Thyroid gland (tissue), 4 donors: ENCODE data around the gene ZNF133. TPM values are rescaled to one million over a fixed set of nuclear protein-coding genes. Genes with fewer than 3 reads are reported as not detected.
A peak's percentile ranks its signal among the peaks of the same experiment; 100 is the strongest.

Experiments used
- DNase-seq, 2 donors: peaks; one replicate each; pipeline ENCODE4 v3.0.0-alpha.2; 2019
- H3K27ac ChIP-seq, 3 donors: fragments of 200-600 bp; sonication (generic); 1 replicate in 2 of 3; 2 replicates in 1 of 3; pipeline ENCODE4 v1.5.1; 2016 to 2019; ENCODE audit warnings: mild to moderate bottlenecking in 1 of 3, moderate library complexity in 1 of 3
- H3K27me3 ChIP-seq: fragments of 200-600 bp; sonication (generic); one replicate; pipeline ENCODE4 v1.5.1; 2019
- H3K36me3 ChIP-seq, 2 donors: fragments of 200-600 bp; sonication (generic); one replicate each; pipeline ENCODE4 v1.5.1; 2016 to 2019
- H3K4me1 ChIP-seq, 2 donors: fragments of 200-600 bp; sonication (generic); one replicate each; pipeline ENCODE4 v1.5.1; 2017 to 2019
- H3K4me3 ChIP-seq, 3 donors: fragments of 200-600 bp; sonication (generic); replicated peaks in 1 of 3; 1 replicate in 2 of 3; 2 replicates in 1 of 3; pipeline ENCODE4 v1.5.1; 2016; ENCODE audit warnings: mild to moderate bottlenecking in 1 of 3
- H3K9me3 ChIP-seq: fragments of 200-600 bp; sonication (generic); one replicate; pipeline ENCODE4 v1.5.1; 2017
- CTCF ChIP-seq, 6 experiments: fragments of 200-600 bp in 3 of 6; fragments of 450-650 bp in 3 of 6; sonication (generic) in 3 of 6; IDR thresholded peaks; one replicate each; pipeline ENCODE4 v1.5.1; 2016 to 2019; ENCODE audit warnings: antibody characterized with exemption in 6 of 6, mild to moderate bottlenecking in 2 of 6, inconsistent platforms in 1 of 6, moderate library complexity in 1 of 6
- POLR2A ChIP-seq, 2 donors: fragments of 450-650 bp; IDR thresholded peaks; one replicate each; pipeline ENCODE4 v1.6.1; 2017; ENCODE audit warnings: antibody characterized with exemption in 2 of 2, mild to moderate bottlenecking in 2 of 2, moderate library complexity in 1 of 2
- WGBS, 2 donors: methylation state at CpG; one replicate each; pipeline ENCODE4 v1.1.5; 2017; 5-methylcytosine and 5-hydroxymethylcytosine counted together
- intact Hi-C: fragments of 100-400 bp; cut with DNase I; formaldehyde crosslinking; loops from one replicate; pipeline ENCODE4 v1.15.1; 2023
- total RNA-seq, 4 donors: library from RNA; depleted of rRNA; stranded (reverse); fragments of >200 nt; gene quantifications; one replicate each; pipeline ENCODE4 v1.2.3, GENCODE V29; 2016

Gene ZNF133
- total RNA-seq, 4 donors from 2014 or later, result 14.8 to 17.3 (median 15.9) TPM

- Histone ChIP-seq H3K9me3 (no peaks in the 10 kb centered on the region), H3K36me3 (no peaks in the 10 kb centered on the region), H3K27me3 (no peaks in the 10 kb centered on the region), H3K4me1 (no peaks in the 10 kb centered on the region), H3K27ac (no peak overlapping the region), H3K4me3 (no peak overlapping the region)
- WGBS, 2 donors, result 75 to 87% methylated on average over 2 of the region's 2 CpGs
- TF ChIP-seq POLR2A (IDR thresholded peaks at IDR 0.05), result no peak
- intact Hi-C loops, result loop anchor here (10.0 kb wide), 2 partner anchors 134 to 224 kb away; partner anchors contain the start of gene OVOL2
- no peak for DNase-seq
These were observed 9.1 kb upstream of the ZNF133 start for GRCh38 chr20:18279242-18279641.

- intact Hi-C loops, result no loop called here
- no peak for DNase-seq
- 82 to 87% methylated on average over 3 of the region's 3 CpGs for WGBS, 2 donors
- Histone ChIP-seq H3K9me3 (no peaks in the 10 kb centered on the region), H3K27me3 (no peaks in the 10 kb centered on the region), H3K27ac (no peak overlapping the region), H3K4me1 (peaks cover 0 to 14% of the 10 kb centered on the region in 2 donors), H3K4me3 (no peak overlapping the region), H3K36me3 (no peaks in the 10 kb centered on the region)
- TF ChIP-seq POLR2A (IDR thresholded peaks at IDR 0.05) (no peak), CTCF (IDR thresholded peaks at IDR 0.05) (no peak)
These were observed 3.4 kb upstream of the ZNF133 start for GRCh38 chr20:18284805-18285533.

- H3K27ac ChIP-seq, result peak overlapping the region; percentile 72 to 95 (median 94)
- H3K4me3 ChIP-seq, result peak overlapping the region; percentile 56 to 69 (median 61)
- WGBS, 2 donors, result 2 to 15% methylated on average over 11 of the region's 11 CpGs
- peaks cover 0 to 16% of the 10 kb centered on the region in 2 donors for H3K4me1 ChIP-seq
- no peak for DNase-seq
- TF ChIP-seq POLR2A (IDR thresholded peaks at IDR 0.05) (no peak), CTCF (IDR thresholded peaks at IDR 0.05) (no peak)
- H3K9me3 ChIP-seq, result no peaks in the 10 kb centered on the region
- H3K27me3 ChIP-seq, result no peaks in the 10 kb centered on the region
- no peaks in the 10 kb centered on the region for H3K36me3 ChIP-seq
- intact Hi-C loops, result no loop called here
These were observed 797 bp upstream of the ZNF133 start for GRCh38 chr20:18287546-18287914.

GRCh38 chr20:18288749-18289267, 481 bp downstream of the ZNF133 start:
- DNase-seq, result peak; percentile 12 to 17
- intact Hi-C loops, result no loop called here

GRCh38 chr20:18289306-18289705, 979 bp downstream of the ZNF133 start:
- H3K4me3 ChIP-seq, result peak overlapping the region in 2 of 3 donors; percentile 61 to 69
- no peak for DNase-seq
- WGBS, 2 donors, result 79 to 82% methylated on average over 6 of the region's 6 CpGs
- H3K4me1 ChIP-seq, result peaks cover 0 to 16% of the 10 kb centered on the region in 2 donors
- no peaks in the 10 kb centered on the region for H3K27me3 ChIP-seq
- TF ChIP-seq POLR2A (IDR thresholded peaks at IDR 0.05) (no peak), CTCF (IDR thresholded peaks at IDR 0.05) (no peak)
- no peaks in the 10 kb centered on the region for H3K9me3 ChIP-seq
- no peak overlapping the region for H3K27ac ChIP-seq
- intact Hi-C loops, result no loop called here
- no peaks in the 10 kb centered on the region for H3K36me3 ChIP-seq

More at GRCh38 chr20:18288749-18289267, 481 bp downstream of the ZNF133 start:
- H3K4me1 ChIP-seq, result peaks cover 0 to 16% of the 10 kb centered on the region in 2 donors
- no peak for TF ChIP-seq CTCF (IDR thresholded peaks at IDR 0.05)
- TF ChIP-seq POLR2A (IDR thresholded peaks at IDR 0.05), result no peak
- no peaks in the 10 kb centered on the region for H3K9me3 ChIP-seq
- H3K27ac ChIP-seq, result peak overlapping the region in 2 of 3 donors; percentile 94 to 95
- H3K4me3 ChIP-seq, result peak overlapping the region; percentile 56 to 69 (median 61)
- no peaks in the 10 kb centered on the region for H3K27me3 ChIP-seq
- no peaks in the 10 kb centered on the region for H3K36me3 ChIP-seq
- WGBS, 2 donors, result 5% methylated on average over 19 of the region's 19 CpGs
